Endothelial cell of coronary artery (primary cell): ENCODE data around the gene KICS2. TPM values are rescaled to one million over a fixed set of nuclear protein-coding genes. Genes with fewer than 3 reads are reported as not detected.

Experiments
- total RNA-seq: library from RNA; depleted of rRNA; stranded (reverse); fragments of >200 nt; gene quantifications from 2 replicates; pipeline ENCODE4 v1.2.3, GENCODE V29; 2014

KICS2 gene
- total RNA-seq, result 3.5 and 5.0 TPM in 2 replicates

DNA sequence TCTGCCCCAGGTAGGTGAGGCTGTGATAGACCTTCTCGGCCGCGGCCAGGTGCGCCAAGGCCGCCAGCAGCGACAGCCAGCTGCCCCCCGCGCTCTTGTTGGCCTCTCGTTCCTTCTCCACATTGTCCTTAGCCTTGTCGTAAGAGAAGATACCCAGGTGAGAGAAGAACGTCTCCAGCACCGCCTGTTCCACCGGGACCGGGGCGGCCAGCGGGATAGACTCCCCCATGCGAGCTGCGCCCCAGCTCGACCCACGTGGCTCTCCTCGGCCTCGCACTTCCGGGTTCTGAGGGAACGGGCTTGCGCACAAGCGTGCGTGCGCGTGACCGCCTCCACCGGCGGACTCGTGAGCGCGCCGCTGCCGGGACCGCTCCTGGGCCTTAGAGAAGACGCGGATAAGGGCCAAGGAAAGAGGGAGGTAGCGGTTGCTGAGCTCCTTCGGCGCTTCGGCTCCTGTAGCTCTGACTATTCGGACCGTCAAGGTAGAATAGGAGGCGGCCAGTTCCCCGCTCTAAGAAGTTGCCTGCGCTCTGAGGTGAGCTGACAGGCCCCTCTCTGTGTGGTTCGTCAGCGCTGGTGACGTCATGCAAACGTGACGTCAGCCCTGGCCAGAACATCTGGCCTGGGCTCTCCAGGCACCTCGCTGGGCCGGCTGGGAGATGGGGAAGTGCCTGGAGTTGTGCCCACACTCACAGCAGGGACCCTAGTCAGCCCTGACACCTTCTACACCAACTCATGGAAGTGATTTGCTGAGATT, at the start of gene KICS2:
Gene KICS2, minus strand, starts transcription at position 288 of the 757 bp plus-strand sequence. Its CDS starts 59 bp downstream, at position 229.

Other genes starting within 250 kb of the KICS2 start
- gene C12orf56, start 168.5 kb upstream of the KICS2 start, total RNA-seq, result under 0.01 and 0.19 TPM in 2 replicates
- 53.0 and 75.2 TPM in 2 replicates for gene XPOT, start 182.1 kb upstream of the KICS2 start, total RNA-seq
- gene TBK1, start 229.8 kb upstream of the KICS2 start, total RNA-seq, result 30.5 and 38.6 TPM in 2 replicates